HepG2 (cell line): ENCODE data around the gene ADAP2. TPM values are rescaled to one million over a fixed set of nuclear protein-coding genes. Genes with fewer than 3 reads are reported as not detected.

Experiments
- ATAC-seq: fragments of 200-7000 bp; cut with Tn5 transposase; 3 replicates; pipeline ENCODE4 v1.9.1; 2020; ENCODE audit warnings: mild to moderate bottlenecking, moderate library complexity
- BruUV-seq: library from RNA; stranded (reverse); fragments of 400-500 nt; replicated peaks from 2 replicates; lab custom pipeline; 2021; lab: Mats Ljungman, UMichigan
- CTCF ChIA-PET: fragments of 300-600 bp; formaldehyde crosslinking; extraction: SDS; loops from one replicate; lab custom pipeline; 2021; ENCODE audit warnings: low total read pairs, inconsistent platforms, low intra/inter-chr PET ratio; lab: Yijun Ruan, JAX
- POLR2A ChIA-PET: fragments of 350-600 bp; sonication (Branson Sonifier 250); formaldehyde crosslinking; loops from one replicate; lab custom pipeline; 2020; ENCODE audit warnings: antibody characterized with exemption, inconsistent platforms; lab: Yijun Ruan, JAX
- DNase-seq: peaks from one replicate; pipeline ENCODE4 v3.0.0-alpha.2; 2015; ENCODE audit warnings: low spot score
- FAIRE-seq: peaks from 3 replicates; lab custom pipeline; 2011; peaks lifted over from hg19 to GRCh38; lab: Jason Lieb, UNC
- H2AFZ ChIP-seq: one replicate; pipeline ENCODE4 v1.6.1; 2011; ENCODE audit warnings: low read length, inconsistent platforms
- H3K27ac ChIP-seq: fragments of 300-600 bp; 3 replicates; pipeline ENCODE4 v1.8.0; 2011; ENCODE audit warnings: mixed run types, mild to moderate bottlenecking, mixed read lengths, low read length, inconsistent platforms; ENCODE audit not compliant: insufficient read depth; ENCODE audit errors: extremely low read length
- H3K27me3 ChIP-seq, 2 experiments: fragments of 200-600 bp in 1 of 2; 2 replicates in 1 of 2; 3 replicates in 1 of 2; pipeline versions ENCODE4 v1.6.0 to v1.8.0; 2011; ENCODE audit warnings: low read length in 2 of 2, mild to moderate bottlenecking in 2 of 2, moderate library complexity in 2 of 2, inconsistent platforms in 1 of 2; ENCODE audit not compliant: insufficient read depth in 2 of 2, control insufficient read depth in 1 of 2
- H3K36me3 ChIP-seq, 2 experiments: fragments of 200-600 bp in 1 of 2; replicated peaks in 1 of 2; 2 replicates in 1 of 2; 3 replicates in 1 of 2; pipeline versions ENCODE4 v1.5.1 to v1.8.0; 2011; ENCODE audit warnings: low read length in 2 of 2, inconsistent platforms in 1 of 2; ENCODE audit not compliant: insufficient read depth in 2 of 2, control insufficient read depth in 1 of 2
- H3K4me1 ChIP-seq: 2 replicates; pipeline ENCODE4 v1.5.1; 2012; ENCODE audit warnings: low read length, inconsistent platforms; ENCODE audit not compliant: insufficient read depth
- H3K4me2 ChIP-seq: 2 replicates; pipeline ENCODE4 v1.6.0; 2011; ENCODE audit warnings: low read depth, low read length, inconsistent platforms
- H3K4me3 ChIP-seq, 3 experiments: fragments of 200-600 bp in 1 of 3; sonication (generic), shearing (Covaris generic) in 1 of 3; replicated peaks in 1 of 3; 2 replicates each; pipeline ENCODE4 v1.5.1; 2011 to 2016; ENCODE audit warnings: low read length in 3 of 3, inconsistent platforms in 2 of 3, low read depth in 2 of 3, mild to moderate bottlenecking in 2 of 3, control low read depth in 1 of 3, mixed read lengths in 1 of 3; ENCODE audit not compliant: insufficient read depth in 1 of 3
- H3K79me2 ChIP-seq: one replicate; pipeline ENCODE4 v1.6.1; 2011; ENCODE audit warnings: low read length, inconsistent platforms; ENCODE audit not compliant: insufficient read depth
- H3K9ac ChIP-seq: 2 replicates; pipeline ENCODE4 v1.6.0; 2011; ENCODE audit warnings: mild to moderate bottlenecking, low read depth, low read length, inconsistent platforms; ENCODE audit not compliant: insufficient read depth
- H3K9me3 ChIP-seq: 2 replicates; pipeline ENCODE4 v1.5.1; 2012; ENCODE audit warnings: mild to moderate bottlenecking, low read length
- H4K20me1 ChIP-seq: 2 replicates; pipeline ENCODE4 v1.6.0; 2011; ENCODE audit warnings: inconsistent platforms, mild to moderate bottlenecking, low read length, moderate library complexity; ENCODE audit not compliant: insufficient read depth
- ARID2 ChIP-seq: sonication (generic); formaldehyde crosslinking; IDR thresholded peaks from 2 replicates; pipeline ENCODE4 v1.8.1; 2022; ENCODE audit warnings: mild to moderate bottlenecking, missing genetic modification reagents, borderline replicate concordance
- EP300 ChIP-seq, 3 experiments: sonication (generic) in 1 of 3; formaldehyde crosslinking in 1 of 3; IDR thresholded peaks; 2 replicates each; pipeline versions ENCODE4 v1.5.1 to v1.6.1; 2011 to 2020; ENCODE audit warnings: low read depth in 2 of 3, low read length in 2 of 3, borderline replicate concordance in 1 of 3, improper control_type of control experiment in 1 of 3, mild to moderate bottlenecking in 1 of 3, missing genetic modification reagents in 1 of 3, moderate library complexity in 1 of 3
- HES4 ChIP-seq: sonication (generic); formaldehyde crosslinking; IDR thresholded peaks from 2 replicates; pipeline ENCODE4 v1.9.0; 2021; ENCODE audit warnings: mild to moderate bottlenecking, missing genetic modification reagents, borderline replicate concordance
- HNRNPL ChIP-seq: fragments of 200-400 bp; formaldehyde crosslinking; IDR thresholded peaks from 2 replicates; pipeline ENCODE4 v1.6.1; 2017; ENCODE audit warnings: mild to moderate bottlenecking, low read depth, low read length
- JUNB ChIP-seq: sonication (generic); formaldehyde crosslinking; IDR thresholded peaks from 2 replicates; pipeline ENCODE4 v1.8.0; 2022; ENCODE audit warnings: missing genetic modification reagents, mild to moderate bottlenecking, borderline replicate concordance
- PAXIP1 ChIP-seq: sonication (generic); formaldehyde crosslinking; conservative IDR thresholded peaks from 2 replicates; pipeline ENCODE4 v1.4.0; 2020; ENCODE audit warnings: mild to moderate bottlenecking, missing genetic modification reagents, moderate library complexity
- PRDM4 ChIP-seq: sonication (generic); formaldehyde crosslinking; IDR thresholded peaks from 2 replicates; pipeline ENCODE4 v1.9.0; 2021; ENCODE audit warnings: missing genetic modification reagents, borderline replicate concordance
- SATB2 ChIP-seq: sonication (generic); formaldehyde crosslinking; IDR thresholded peaks from 2 replicates; pipeline ENCODE4 v1.5.0; 2020; ENCODE audit warnings: missing genetic modification reagents
- SNAI1 ChIP-seq: sonication (generic); formaldehyde crosslinking; IDR thresholded peaks from 2 replicates; pipeline ENCODE4 v1.5.0; 2020; ENCODE audit warnings: mild to moderate bottlenecking, missing genetic modification reagents, borderline replicate concordance
- SNRNP70 ChIP-seq: fragments of 200-400 bp; formaldehyde crosslinking; IDR thresholded peaks from 2 replicates; pipeline ENCODE4 v1.6.1; 2017; ENCODE audit warnings: mild to moderate bottlenecking, low read depth, low read length, moderate library complexity
- STAG1 ChIP-seq: sonication (generic); formaldehyde crosslinking; IDR thresholded peaks from 2 replicates; pipeline ENCODE4 v1.4.0; 2020; ENCODE audit warnings: missing genetic modification reagents
- SYNCRIP ChIP-seq: fragments of 200-400 bp; formaldehyde crosslinking; IDR thresholded peaks from 2 replicates; pipeline ENCODE4 v1.6.1; 2018; ENCODE audit warnings: mild to moderate bottlenecking, low read depth, low read length; ENCODE audit not compliant: insufficient read depth
- ZKSCAN5 ChIP-seq: sonication (generic); formaldehyde crosslinking; IDR thresholded peaks from 2 replicates; pipeline ENCODE4 v1.5.1; 2020; ENCODE audit warnings: mild to moderate bottlenecking, missing genetic modification reagents
- ZNF205 ChIP-seq: IDR thresholded peaks from 2 replicates; pipeline ENCODE4 v1.6.1; 2018; ENCODE audit warnings: missing biosample characterization, missing genetic modification reagents
- ZNF260 ChIP-seq: sonication (generic); formaldehyde crosslinking; IDR thresholded peaks from 2 replicates; pipeline ENCODE4 v1.4.0; 2020; ENCODE audit warnings: missing genetic modification reagents, low read depth, mild to moderate bottlenecking, borderline replicate concordance
- ZNF34 ChIP-seq: sonication (generic); formaldehyde crosslinking; IDR thresholded peaks from 2 replicates; pipeline ENCODE4 v1.4.0; 2020; ENCODE audit warnings: mild to moderate bottlenecking, missing genetic modification reagents, borderline replicate concordance
- ZNF350 ChIP-seq: sonication (generic); formaldehyde crosslinking; IDR thresholded peaks from 2 replicates; pipeline ENCODE4 v1.4.0; 2020; ENCODE audit warnings: mild to moderate bottlenecking, low read depth, missing genetic modification reagents, borderline replicate concordance
- ZNF644 ChIP-seq: IDR thresholded peaks from 2 replicates; pipeline ENCODE4 v1.6.1; 2016; ENCODE audit warnings: low read depth
- ZNF782 ChIP-seq: sonication (generic); formaldehyde crosslinking; IDR thresholded peaks from 2 replicates; pipeline ENCODE4 v1.4.0; 2020; ENCODE audit warnings: missing genetic modification reagents, mild to moderate bottlenecking, borderline replicate concordance
- WGBS: methylation state at CpG from one replicate; pipeline ENCODE4 v1.1.6; 2017; ENCODE audit warnings: low lambda C conversion rate; 5-methylcytosine and 5-hydroxymethylcytosine counted together
- in situ Hi-C: cut with HindIII; loops from 2 replicates; pipeline ENCODE4 v1.10.0; 2017; ENCODE audit warnings: low pct_unique_long_range_greater_than_20kb; ENCODE audit not compliant: extremely low pct_ligation_motif_present
- intact Hi-C: fragments of 100-400 bp; cut with micrococcal nuclease; formaldehyde crosslinking; loops from one replicate; pipeline ENCODE4 v1.10.0; 2022; ENCODE audit not compliant: unreplicated experiment
- polyA plus RNA-seq, 8 experiments: library from polyadenylated mRNA; depleted of rRNA in 3 of 8; stranded (reverse) in 7 of 8; unstranded in 1 of 8; fragments of >200 nt; fragmentation: Illumina TruSeq in 4 of 8; extraction: Trizol in 4 of 8; gene quantifications; 2 replicates each; pipeline versions ENCODE4 v1.2.1 to v1.2.3, GENCODE V29; 2011 to 2016; ENCODE audit warnings: low read depth in 4 of 8, missing spikeins in 1 of 8, mixed read lengths in 1 of 8; ENCODE audit not compliant: insufficient read depth in 1 of 8
- total RNA-seq, 5 experiments: library from RNA; depleted of rRNA; stranded (reverse); fragments of >200 nt; fragmentation: Illumina TruSeq; extraction: Trizol; gene quantifications; 2 replicates each; pipeline ENCODE4 v1.2.3, GENCODE V29; 2016; ENCODE audit warnings: low read depth in 1 of 5

ADAP2 gene
- total and polyA plus RNA-seq, 2 of the 13 experiments (the other 11 are each of a cell fraction or from before 2014, with no cell fraction given) = 0.51 to 0.70 TPM

- Histone ChIP-seq H3K79me2 (no peaks in the 10 kb centered on the region), H3K4me1 (peaks cover 28% of the 10 kb centered on the region), H4K20me1 (no peaks in the 10 kb centered on the region), H3K27ac (no peak overlapping the region), H3K27me3 (no peaks in the 10 kb centered on the region), H3K4me2 (no peak overlapping the region), H3K36me3 (no peaks in the 10 kb centered on the region), H2AFZ (no peak overlapping the region), H3K9me3 (no peaks in the 10 kb centered on the region), H3K9ac (no peak overlapping the region), H3K4me3 (no peak overlapping the region)
- in situ Hi-C loops (no loop called here), intact Hi-C loops (no loop called here)
- ATAC-seq (no peak), FAIRE-seq (no peak), DNase-seq (no peak)
- no TSS peak for BruUV-seq
- ChIA-PET CTCF (no interaction called here), POLR2A (no interaction called here)
- WGBS = 23% methylated on average over 5 of the region's 5 CpGs
- TF ChIP-seq ARID2 (CRISPR knock-in tag) (no peak), PRDM4 (CRISPR knock-in tag) (no peak), JUNB (no peak), ZNF782 (CRISPR knock-in tag) (no peak), SATB2 (CRISPR knock-in tag) (no peak), SYNCRIP (no peak), EP300 (IDR thresholded peaks at IDR 0.05; ENCODE audit: low read depth in 2 of 2, low read length in 2 of 2) (no peak), EP300 (CRISPR knock-in tag; IDR thresholded peaks at IDR 0.05; ENCODE audit: borderline replicate concordance) (no peak), HES4 (CRISPR knock-in tag) (no peak), ZKSCAN5 (CRISPR knock-in tag) (no peak), ZNF205 (CRISPR knock-in tag) (no peak), STAG1 (CRISPR knock-in tag) (no peak), PAXIP1 (CRISPR knock-in tag) (no peak), HNRNPL (no peak), ZNF34 (CRISPR knock-in tag) (no peak), SNRNP70 (no peak), ZNF644 (no peak), SNAI1 (CRISPR knock-in tag) (no peak), ZNF260 (CRISPR knock-in tag) (no peak), ZNF350 (CRISPR knock-in tag) (no peak)
These were observed 26.1 kb downstream of the ADAP2 start for GRCh38 chr17:30947796-30948195.
